GM23338 (cell line): ENCODE measurements around the gene BRF1. TPM values are rescaled to one million over a fixed set of nuclear protein-coding genes. Genes with fewer than 3 reads are reported as not detected.

Experiments used
- ATAC-seq: fragments of 200-7000 bp; cut with Tn5 transposase; 3 replicates; pipeline ENCODE4 v1.9.1; 2020
- DNase-seq: peaks from one replicate; pipeline ENCODE4 v3.0.0-alpha.2; 2015; ENCODE audit warnings: low spot score
- H2AFZ ChIP-seq: fragments of 200-600 bp; sonication (generic); 2 replicates; pipeline ENCODE4 v1.8.0; 2016; ENCODE audit warnings: antibody characterized with exemption, mild to moderate bottlenecking, moderate library complexity
- H3F3A ChIP-seq: fragments of 200-600 bp; sonication (generic); replicated peaks from 2 replicates; pipeline ENCODE4 v1.8.0; 2017; ENCODE audit warnings: antibody characterized with exemption, mixed run types, low read depth
- H3K27ac ChIP-seq: fragments of 200-600 bp; sonication (generic); 2 replicates; pipeline ENCODE4 v1.6.1; 2016; ENCODE audit warnings: low read depth
- H3K27me3 ChIP-seq: fragments of 200-600 bp; sonication (generic); 2 replicates; pipeline ENCODE4 v1.8.0; 2016; ENCODE audit warnings: mild to moderate bottlenecking, mixed run types, moderate library complexity; ENCODE audit not compliant: insufficient read depth
- H3K36me3 ChIP-seq: fragments of 200-600 bp; sonication (generic); 2 replicates; pipeline ENCODE4 v1.8.0; 2016; ENCODE audit warnings: mild to moderate bottlenecking; ENCODE audit not compliant: insufficient read depth
- H3K4me1 ChIP-seq: fragments of 200-600 bp; sonication (generic); 2 replicates; pipeline ENCODE4 v1.8.0; 2016; ENCODE audit warnings: mild to moderate bottlenecking, moderate library complexity; ENCODE audit not compliant: insufficient read depth
- H3K4me2 ChIP-seq: fragments of 200-600 bp; sonication (generic); 2 replicates; pipeline ENCODE4 v1.7.1; 2017; ENCODE audit warnings: mixed run types
- H3K4me3 ChIP-seq: fragments of 200-600 bp; sonication (generic); 2 replicates; pipeline ENCODE4 v1.6.1; 2016; ENCODE audit warnings: mixed run types
- H3K79me2 ChIP-seq: fragments of 200-600 bp; sonication (generic); replicated peaks from 2 replicates; pipeline ENCODE4 v1.8.0; 2017; ENCODE audit warnings: mild to moderate bottlenecking; ENCODE audit not compliant: insufficient read depth
- H3K9me2 ChIP-seq: fragments of 200-600 bp; sonication (generic); 2 replicates; pipeline ENCODE4 v1.8.0; 2017; ENCODE audit not compliant: insufficient read depth
- H4K20me1 ChIP-seq: fragments of 200-600 bp; sonication (generic); replicated peaks from 2 replicates; pipeline ENCODE4 v1.8.0; 2017; ENCODE audit warnings: mild to moderate bottlenecking; ENCODE audit not compliant: insufficient read depth
- H3K27ac Mint-ChIP-seq: 2 replicates; pipeline ENCODE4 v1.8.0; 2020; ENCODE audit warnings: inconsistent platforms, mild to moderate bottlenecking, moderate library complexity, mixed read lengths
- H3K27me3 Mint-ChIP-seq: 3 replicates; pipeline ENCODE4 v1.8.0; 2022; ENCODE audit warnings: low read depth, mild to moderate bottlenecking, moderate library complexity, mixed read lengths, inconsistent platforms; ENCODE audit not compliant: insufficient read depth, poor library complexity
- H3K36me3 Mint-ChIP-seq: 3 replicates; pipeline ENCODE4 v1.8.0; 2021; ENCODE audit warnings: low read depth, mild to moderate bottlenecking, inconsistent platforms, moderate library complexity, mixed read lengths
- H3K4me1 Mint-ChIP-seq: 3 replicates; pipeline ENCODE4 v1.8.0; 2020; ENCODE audit warnings: mild to moderate bottlenecking, inconsistent platforms, mixed read lengths
- H3K4me3 Mint-ChIP-seq: 3 replicates; pipeline ENCODE4 v1.8.0; 2021; ENCODE audit warnings: moderate library complexity, mild to moderate bottlenecking, inconsistent platforms, mixed read lengths
- H3K9me3 Mint-ChIP-seq: 3 replicates; pipeline ENCODE4 v1.8.0; 2020; ENCODE audit warnings: moderate library complexity, mild to moderate bottlenecking, inconsistent platforms, mixed read lengths
- CREB1 ChIP-seq: fragments of 250-450 bp; sonication (Bioruptor Pico); IDR thresholded peaks from 2 replicates; pipeline ENCODE4 v1.5.0; 2020; ENCODE audit warnings: low read depth, mild to moderate bottlenecking, moderate library complexity
- CTCF ChIP-seq, 2 experiments: fragments of 200-600 bp in 1 of 2; sonication (generic) in 1 of 2; conservative IDR thresholded peaks; 2 replicates each; pipeline versions ENCODE4 v1.5.1 to v1.6.1; 2016 to 2017; ENCODE audit warnings: antibody characterized with exemption in 2 of 2, low read depth in 2 of 2, mild to moderate bottlenecking in 2 of 2, moderate library complexity in 1 of 2
- EZH2 ChIP-seq: fragments of 200-600 bp; sonication (generic); IDR thresholded peaks from one replicate; pipeline ENCODE4 v1.8.0; 2017; ENCODE audit warnings: antibody characterized with exemption, mild to moderate bottlenecking, low read depth; ENCODE audit not compliant: unreplicated experiment
- EZH2phosphoT487 ChIP-seq: fragments of 200-600 bp; sonication (generic); IDR thresholded peaks from one replicate; pipeline ENCODE4 v1.8.1; 2018; ENCODE audit warnings: antibody characterized with exemption; ENCODE audit not compliant: unreplicated experiment
- JUNB ChIP-seq: IDR thresholded peaks from one replicate; pipeline ENCODE4 v1.6.1; 2016; ENCODE audit warnings: antibody characterized with exemption; ENCODE audit not compliant: unreplicated experiment
- NANOG ChIP-seq: IDR thresholded peaks from 2 replicates; pipeline ENCODE4 v1.6.1; 2016; ENCODE audit warnings: antibody characterized with exemption, borderline replicate concordance
- POLR2AphosphoS5 ChIP-seq: IDR thresholded peaks from 2 replicates; pipeline ENCODE4 v1.6.1; 2016; ENCODE audit warnings: antibody characterized with exemption, low read depth
- REST ChIP-seq: IDR thresholded peaks from one replicate; pipeline ENCODE4 v1.6.1; 2018; ENCODE audit warnings: antibody characterized with exemption; ENCODE audit not compliant: unreplicated experiment
- STAT1 ChIP-seq: IDR thresholded peaks from one replicate; pipeline ENCODE4 v1.6.1; 2016; ENCODE audit warnings: antibody characterized with exemption; ENCODE audit not compliant: unreplicated experiment
- ZNF331 ChIP-seq: fragments of 250-450 bp; sonication (Bioruptor Pico); IDR thresholded peaks from 2 replicates; pipeline ENCODE4 v1.5.0; 2020; ENCODE audit warnings: low read depth, mild to moderate bottlenecking, moderate library complexity
- ZNF462 ChIP-seq: fragments of 250-450 bp; sonication (Bioruptor Pico); IDR thresholded peaks from 2 replicates; pipeline ENCODE4 v1.5.0; 2020; ENCODE audit warnings: mild to moderate bottlenecking, moderate library complexity
- polyA plus RNA-seq: library from polyadenylated mRNA; unstranded; fragments of >200 nt; fragmentation: Nextera tagmentation; extraction: Ambion mirVana; gene quantifications from 2 replicates; pipeline ENCODE4 v1.2.1, GENCODE V29; 2016
- total RNA-seq: library from RNA; depleted of rRNA; stranded (reverse); fragments of >200 nt; shearing (Covaris generic); gene quantifications from 2 replicates; pipeline ENCODE4 v1.2.3, GENCODE V29; 2014

The BRF1 gene
- total and polyA plus RNA-seq, 2 experiments from 2014 or later: 8.6 to 29.9 TPM

- Mint-ChIP-seq H3K27me3 (peaks cover 16% of the 10 kb centered on the region), H3K4me1 (peaks cover 52% of the 10 kb centered on the region), H3K4me3 (no peak overlapping the region; the same call in 2 of the 3 replicates), H3K27ac (no peak overlapping the region), H3K9me3 (no peaks in the 10 kb centered on the region; the same call in 2 of the 3 replicates), H3K36me3 (peaks cover 5% of the 10 kb centered on the region; the same call in 2 of the 3 replicates)
- no peaks in the 10 kb centered on the region for H3K27me3 ChIP-seq
- no peak overlapping the region for H2AFZ ChIP-seq
- peaks cover 26% of the 10 kb centered on the region; the same call in 1 of the 2 replicates for H3K4me1 ChIP-seq
- no peaks in the 10 kb centered on the region for H3F3A ChIP-seq
- H3K4me2 ChIP-seq: no peak overlapping the region; the same call in 1 of the 2 replicates
- H3K27ac ChIP-seq: no peak overlapping the region
- no peaks in the 10 kb centered on the region for H3K36me3 ChIP-seq
- ATAC-seq: no peak
- H3K79me2 ChIP-seq: peaks cover 94% of the 10 kb centered on the region
- DNase-seq: no peak
- no peaks in the 10 kb centered on the region for H3K9me2 ChIP-seq
- H3K4me3 ChIP-seq: no peak overlapping the region
- H4K20me1 ChIP-seq: peaks cover 63% of the 10 kb centered on the region; the same call in 1 of the 2 replicates
- TF ChIP-seq EZH2 (no peak), ZNF462 (CRISPR knock-in tag) (no peak), STAT1 (no peak), REST (no peak), POLR2AphosphoS5 (no peak), EZH2phosphoT487 (no peak), JUNB (no peak), ZNF331 (CRISPR knock-in tag) (no peak), NANOG (no peak), CTCF (conservative IDR thresholded peaks at IDR 0.05; ENCODE audit: low read depth in 2 of 2) (no peak), CREB1 (no peak)
These were observed 22.9 kb upstream of the BRF1 start for GRCh38 chr14:105323663-105324062.
